ENCODE results near the gene STXBP6.
"Not testable (repeated sequence)": the region's sequence is repeated elsewhere in the genome, so short reads cannot be mapped to it uniquely, and the experiment has no call there.

The STXBP6 gene

GRCh38 chr14:24850072-24850471 lies 199.9 kb downstream of the STXBP6 start:
- no peak for DNase-seq

GRCh38 chr14:24849471-24849870 lies 200.5 kb downstream of the STXBP6 start:
- DNase-seq, result no peak

DNA sequence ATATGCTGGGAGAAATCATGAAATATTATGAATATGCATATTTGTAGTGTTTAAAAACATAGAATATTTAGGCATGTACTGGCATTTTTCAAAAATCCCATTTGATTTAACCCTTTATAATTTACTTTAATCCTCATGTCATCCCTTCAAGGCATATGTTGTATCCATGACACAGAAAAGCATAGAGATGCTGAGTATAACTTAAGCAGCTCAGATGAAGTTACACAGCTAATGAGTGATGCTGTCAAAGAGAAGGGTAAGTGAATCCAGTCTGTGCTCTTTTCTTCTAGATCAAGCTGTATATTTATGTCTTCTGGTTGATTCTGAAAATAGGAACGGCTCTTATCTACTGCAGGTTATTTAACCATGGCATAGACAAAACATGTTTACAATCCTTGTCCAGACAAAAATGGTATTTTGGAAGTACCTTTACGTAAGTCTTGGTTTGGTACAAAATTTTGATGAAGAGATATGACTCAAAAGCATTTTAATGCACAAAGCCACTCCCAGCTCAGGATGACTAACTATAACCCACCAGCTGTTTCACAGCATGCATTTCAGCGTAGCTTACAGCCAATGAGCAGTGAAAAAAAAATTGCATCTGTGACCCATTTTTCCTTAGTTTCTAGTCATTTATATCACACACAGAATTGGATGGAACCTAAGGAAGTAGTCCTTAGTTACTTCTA lies 201.7 kb downstream of the STXBP6 start:
- no peak for DNase-seq

DNA sequence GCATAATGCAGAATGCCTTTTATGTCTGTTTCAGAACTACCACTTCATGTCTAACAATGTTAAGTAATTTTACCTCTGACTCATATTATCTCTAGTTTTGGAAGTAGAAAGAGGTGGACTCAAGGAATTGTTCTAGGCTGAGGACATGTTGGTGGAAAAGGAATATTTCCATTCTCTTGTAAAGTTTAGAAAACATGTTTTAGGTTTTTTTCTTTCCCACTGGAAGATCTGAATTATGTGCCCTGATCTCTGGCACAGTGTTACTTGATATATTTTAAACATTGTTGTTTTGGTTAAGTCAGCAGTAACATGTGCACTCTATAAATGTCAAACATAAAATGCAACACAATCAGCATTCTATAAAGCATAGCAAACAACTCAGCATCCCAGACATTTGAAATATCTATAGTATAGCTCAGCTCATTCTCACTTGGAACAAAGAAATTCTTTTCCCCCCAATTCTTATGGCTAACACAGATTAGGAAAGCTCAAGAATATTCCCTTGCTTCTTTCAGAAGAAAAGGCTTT lies 202.3 kb downstream of the STXBP6 start:
- DNase-seq, result no peak

DNA sequence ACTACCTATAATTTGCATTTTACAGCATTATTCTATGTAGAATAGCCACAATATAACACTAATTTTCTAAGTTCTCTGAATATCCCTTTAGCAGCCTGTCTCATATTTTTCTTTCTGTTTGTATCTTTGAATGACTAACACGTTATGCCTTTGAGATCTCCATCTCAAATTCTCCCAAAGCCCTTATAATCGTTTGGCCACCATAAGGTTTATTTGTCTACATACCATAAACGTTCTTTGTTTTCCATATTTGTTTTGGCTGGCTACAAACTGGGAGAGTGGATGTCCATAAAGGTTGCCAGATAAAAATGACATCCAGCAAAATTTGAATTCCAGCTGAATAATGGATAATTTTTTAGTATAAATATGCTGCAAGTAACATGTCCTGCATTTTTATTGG lies 203.7 kb downstream of the STXBP6 start:
- DNase-seq, result no peak

DNA sequence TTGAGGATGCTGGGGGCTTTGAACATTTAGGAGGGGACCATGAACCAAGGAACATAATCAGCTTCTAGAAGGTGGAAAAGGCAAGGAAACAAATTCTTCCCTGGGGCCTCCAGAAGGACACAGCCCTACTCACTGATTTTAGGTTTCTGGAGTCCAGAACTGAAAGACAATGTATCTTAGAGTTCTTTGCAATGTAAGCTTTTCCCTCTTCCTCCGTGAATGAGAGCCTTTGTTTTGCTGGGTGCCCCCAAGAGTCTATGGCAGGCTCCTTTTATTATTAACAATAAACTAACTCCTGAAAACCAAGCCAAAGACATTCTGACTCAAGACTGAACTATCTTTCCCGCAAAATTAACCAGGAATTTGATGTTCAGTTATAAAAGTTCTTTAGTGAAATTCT lies 204.1 kb downstream of the STXBP6 start:
- no peak for DNase-seq

GRCh38 chr14:24844011-24844410 lies 205.9 kb downstream of the STXBP6 start:
- no peak for DNase-seq

DNA sequence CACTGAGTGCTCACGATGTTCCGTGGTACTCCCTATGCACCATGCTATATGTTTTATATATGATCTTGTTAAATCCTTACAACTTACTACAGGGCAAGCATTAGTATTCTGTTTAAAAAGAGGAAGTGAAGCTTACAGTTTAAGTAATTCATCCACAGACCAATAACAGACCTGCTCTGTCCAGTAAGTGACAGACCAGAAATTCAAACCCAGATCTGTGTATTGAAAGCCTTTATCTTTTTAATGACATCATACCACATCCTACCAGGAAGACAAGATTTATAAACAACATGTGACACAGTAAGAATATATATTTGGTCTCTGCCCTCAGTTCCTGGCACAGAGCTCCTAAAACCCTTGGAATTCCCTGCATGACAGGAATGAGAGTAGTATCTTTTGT lies 206.5 kb downstream of the STXBP6 start:
- no peak for DNase-seq

DNA sequence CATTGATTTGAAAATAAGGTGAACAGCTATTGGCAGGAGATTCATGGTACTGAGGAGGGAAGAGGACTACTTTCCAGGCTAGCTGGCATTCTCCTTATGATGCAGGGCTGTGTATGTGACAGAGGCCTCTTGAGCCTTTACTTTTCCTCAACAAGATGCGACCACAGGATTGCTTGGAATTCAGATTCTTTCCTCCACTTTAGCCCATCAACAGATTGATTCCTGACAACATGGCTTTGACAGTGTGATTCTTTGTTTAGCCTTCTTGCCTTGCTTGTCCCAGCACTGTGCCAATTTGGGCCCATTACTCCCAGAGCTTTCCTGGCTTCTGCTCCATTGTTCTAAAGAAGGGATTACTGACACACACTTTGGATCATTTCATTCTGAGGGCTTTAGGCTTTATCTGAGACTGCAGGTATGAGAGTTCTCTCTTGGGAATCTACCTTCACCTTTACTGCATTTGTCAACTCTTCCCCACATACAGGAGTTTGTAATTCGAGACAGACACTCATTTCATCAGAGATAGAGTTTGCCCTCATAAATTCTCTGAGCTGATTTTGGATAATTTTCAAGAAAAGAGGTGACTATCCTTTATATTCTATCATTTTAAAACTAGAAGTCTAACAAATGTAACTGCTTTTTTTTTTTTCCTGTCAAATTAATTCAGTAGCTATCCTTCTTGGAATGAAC lies 209.6 kb downstream of the STXBP6 start:
- DNase-seq, result no peak

DNA sequence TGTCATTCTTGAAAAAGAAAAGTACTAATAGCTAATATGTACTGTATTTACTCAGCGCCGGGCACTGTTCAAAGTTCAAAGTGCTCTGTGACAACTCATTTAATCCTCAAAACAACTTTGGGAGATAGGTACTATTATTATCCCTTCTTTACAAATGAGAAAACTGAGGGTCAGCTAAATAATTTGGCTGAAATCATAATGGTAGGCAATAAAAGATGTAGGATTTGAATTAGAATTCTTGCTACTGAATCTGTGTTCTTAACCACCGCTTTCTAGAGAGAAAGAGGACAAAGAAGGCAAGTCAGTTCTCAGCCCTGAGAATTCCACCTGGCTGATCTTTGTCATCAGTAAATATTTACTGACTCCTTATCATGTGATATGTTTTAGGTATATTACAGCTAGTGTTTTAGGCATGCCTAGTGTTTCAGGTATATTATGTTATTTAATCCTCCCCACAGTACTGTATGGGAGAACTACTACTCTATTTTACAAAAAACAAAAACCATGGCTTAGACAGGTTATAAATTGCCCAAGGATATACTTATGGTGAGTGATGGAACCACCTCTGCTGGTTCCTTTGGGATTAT lies 210.2 kb downstream of the STXBP6 start:
- no peak for DNase-seq

GRCh38 chr14:24838945-24839616 lies 210.9 kb downstream of the STXBP6 start:
- DNase-seq, result no peak

GRCh38 chr14:24837280-24838046 lies 212.5 kb downstream of the STXBP6 start:
- DNase-seq, result no peak

- DNase-seq, result not testable (repeated sequence)
Observed at GRCh38 chr14:24836324-24836723, 213.6 kb downstream of the STXBP6 start.

GRCh38 chr14:24834956-24835355 lies 215.0 kb downstream of the STXBP6 start:
- DNase-seq, result no peak

GRCh38 chr14:24833385-24833784 lies 216.6 kb downstream of the STXBP6 start:
- no peak for DNase-seq

DNA sequence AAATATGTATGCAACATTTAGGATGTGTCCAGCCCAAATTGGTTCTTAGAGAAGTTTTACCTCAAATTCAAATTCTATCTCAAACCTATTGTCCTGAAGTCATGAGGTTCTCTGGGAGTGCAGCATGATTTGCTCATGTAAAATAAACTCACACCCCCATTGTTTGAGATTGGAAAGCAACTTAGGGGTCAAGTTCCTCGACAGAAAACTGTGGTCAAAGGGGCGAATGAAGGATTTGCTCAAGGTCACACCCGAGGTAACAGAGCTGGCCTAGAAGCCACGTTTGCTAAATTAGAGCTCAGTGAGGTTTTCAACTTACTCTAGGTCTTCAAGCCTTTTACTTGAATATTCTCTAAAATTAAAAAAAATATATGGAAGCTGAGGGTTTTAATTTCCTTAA lies 218.3 kb downstream of the STXBP6 start:
- DNase-seq, result no peak

GRCh38 chr14:24829862-24830261 lies 220.1 kb downstream of the STXBP6 start:
- no peak for DNase-seq

- no peak for DNase-seq
Observed at GRCh38 chr14:24828486-24828885, 221.5 kb downstream of the STXBP6 start.

GRCh38 chr14:24826390-24826789 lies 223.6 kb downstream of the STXBP6 start:
- no peak for DNase-seq

GRCh38 chr14:24820616-24821015 lies 229.3 kb downstream of the STXBP6 start:
- no peak for DNase-seq

GRCh38 chr14:24818823-24819341 lies 231.1 kb downstream of the STXBP6 start:
- no peak for DNase-seq

GRCh38 chr14:24818058-24818822 lies 231.7 kb downstream of the STXBP6 start:
- DNase-seq, result no peak

Data from CD4-positive, alpha-beta T cell treated with Interleukin-17A for 1 hour (primary cell).